ENCODE measurements around the gene INPP5F.
A peak's percentile ranks its signal among the peaks of the same experiment; 100 is the strongest.

Gene INPP5F

DNA sequence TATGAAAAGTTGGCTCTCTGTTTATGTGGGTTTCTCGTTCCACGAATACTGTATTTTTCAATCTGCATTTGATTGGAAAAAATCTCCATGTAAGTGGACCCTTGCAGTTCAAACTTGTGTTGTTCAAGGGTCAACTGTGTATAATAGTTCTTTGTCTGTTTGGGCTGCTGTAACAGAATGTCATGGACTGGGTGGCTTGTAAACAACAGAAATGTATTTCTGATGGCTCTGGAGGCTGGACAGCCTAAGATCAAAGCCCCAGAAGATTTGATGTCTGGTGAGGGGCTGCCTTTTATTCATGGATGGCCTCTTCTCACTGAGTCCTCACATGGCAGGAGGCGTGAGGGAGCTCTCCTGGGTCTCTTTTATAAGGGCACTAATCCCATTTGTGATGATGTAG lies 36.2 kb downstream of the INPP5F start:
- Histone ChIP-seq H3K27me3 (ENCODE audit: insufficient read depth, poor library complexity, severe bottlenecking) (no peaks in the 10 kb centered on the region), H3K4me3 (replicated peaks; ENCODE audit: insufficient read depth, low read length) (no peak overlapping the region), H3K27ac (replicated peaks) (no peak overlapping the region)
- TF ChIP-seq SPI1 (IDR thresholded peaks at IDR 0.05; ENCODE audit: borderline replicate concordance, low read depth): no peak
- TF ChIP-seq, protein P1, sequence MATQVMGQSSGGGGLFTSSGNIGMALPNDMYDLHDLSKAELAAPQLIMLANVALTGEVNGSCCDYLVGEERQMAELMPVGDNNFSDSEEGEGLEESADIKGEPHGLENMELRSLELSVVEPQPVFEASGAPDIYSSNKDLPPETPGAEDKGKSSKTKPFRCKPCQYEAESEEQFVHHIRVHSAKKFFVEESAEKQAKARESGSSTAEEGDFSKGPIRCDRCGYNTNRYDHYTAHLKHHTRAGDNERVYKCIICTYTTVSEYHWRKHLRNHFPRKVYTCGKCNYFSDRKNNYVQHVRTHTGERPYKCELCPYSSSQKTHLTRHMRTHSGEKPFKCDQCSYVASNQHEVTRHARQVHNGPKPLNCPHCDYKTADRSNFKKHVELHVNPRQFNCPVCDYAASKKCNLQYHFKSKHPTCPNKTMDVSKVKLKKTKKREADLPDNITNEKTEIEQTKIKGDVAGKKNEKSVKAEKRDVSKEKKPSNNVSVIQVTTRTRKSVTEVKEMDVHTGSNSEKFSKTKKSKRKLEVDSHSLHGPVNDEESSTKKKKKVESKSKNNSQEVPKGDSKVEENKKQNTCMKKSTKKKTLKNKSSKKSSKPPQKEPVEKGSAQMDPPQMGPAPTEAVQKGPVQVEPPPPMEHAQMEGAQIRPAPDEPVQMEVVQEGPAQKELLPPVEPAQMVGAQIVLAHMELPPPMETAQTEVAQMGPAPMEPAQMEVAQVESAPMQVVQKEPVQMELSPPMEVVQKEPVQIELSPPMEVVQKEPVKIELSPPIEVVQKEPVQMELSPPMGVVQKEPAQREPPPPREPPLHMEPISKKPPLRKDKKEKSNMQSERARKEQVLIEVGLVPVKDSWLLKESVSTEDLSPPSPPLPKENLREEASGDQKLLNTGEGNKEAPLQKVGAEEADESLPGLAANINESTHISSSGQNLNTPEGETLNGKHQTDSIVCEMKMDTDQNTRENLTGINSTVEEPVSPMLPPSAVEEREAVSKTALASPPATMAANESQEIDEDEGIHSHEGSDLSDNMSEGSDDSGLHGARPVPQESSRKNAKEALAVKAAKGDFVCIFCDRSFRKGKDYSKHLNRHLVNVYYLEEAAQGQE (IDR thresholded peaks at IDR 0.05; ENCODE audit: insufficient replicate concordance, low read depth): no peak
- TF ChIP-seq, protein P2, sequence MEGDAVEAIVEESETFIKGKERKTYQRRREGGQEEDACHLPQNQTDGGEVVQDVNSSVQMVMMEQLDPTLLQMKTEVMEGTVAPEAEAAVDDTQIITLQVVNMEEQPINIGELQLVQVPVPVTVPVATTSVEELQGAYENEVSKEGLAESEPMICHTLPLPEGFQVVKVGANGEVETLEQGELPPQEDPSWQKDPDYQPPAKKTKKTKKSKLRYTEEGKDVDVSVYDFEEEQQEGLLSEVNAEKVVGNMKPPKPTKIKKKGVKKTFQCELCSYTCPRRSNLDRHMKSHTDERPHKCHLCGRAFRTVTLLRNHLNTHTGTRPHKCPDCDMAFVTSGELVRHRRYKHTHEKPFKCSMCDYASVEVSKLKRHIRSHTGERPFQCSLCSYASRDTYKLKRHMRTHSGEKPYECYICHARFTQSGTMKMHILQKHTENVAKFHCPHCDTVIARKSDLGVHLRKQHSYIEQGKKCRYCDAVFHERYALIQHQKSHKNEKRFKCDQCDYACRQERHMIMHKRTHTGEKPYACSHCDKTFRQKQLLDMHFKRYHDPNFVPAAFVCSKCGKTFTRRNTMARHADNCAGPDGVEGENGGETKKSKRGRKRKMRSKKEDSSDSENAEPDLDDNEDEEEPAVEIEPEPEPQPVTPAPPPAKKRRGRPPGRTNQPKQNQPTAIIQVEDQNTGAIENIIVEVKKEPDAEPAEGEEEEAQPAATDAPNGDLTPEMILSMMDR (IDR thresholded peaks at IDR 0.05; ENCODE audit: insufficient read depth, low read length): no peak
- TF ChIP-seq GABPA (IDR thresholded peaks at IDR 0.05; ENCODE audit: low read depth): no peak
- TF ChIP-seq POLR2AphosphoS5 (IDR thresholded peaks at IDR 0.05; ENCODE audit: low read depth): no peak
- DNase-seq (ENCODE audit: low read depth in 1 of 2, low spot score in 1 of 2): no peak

DNA sequence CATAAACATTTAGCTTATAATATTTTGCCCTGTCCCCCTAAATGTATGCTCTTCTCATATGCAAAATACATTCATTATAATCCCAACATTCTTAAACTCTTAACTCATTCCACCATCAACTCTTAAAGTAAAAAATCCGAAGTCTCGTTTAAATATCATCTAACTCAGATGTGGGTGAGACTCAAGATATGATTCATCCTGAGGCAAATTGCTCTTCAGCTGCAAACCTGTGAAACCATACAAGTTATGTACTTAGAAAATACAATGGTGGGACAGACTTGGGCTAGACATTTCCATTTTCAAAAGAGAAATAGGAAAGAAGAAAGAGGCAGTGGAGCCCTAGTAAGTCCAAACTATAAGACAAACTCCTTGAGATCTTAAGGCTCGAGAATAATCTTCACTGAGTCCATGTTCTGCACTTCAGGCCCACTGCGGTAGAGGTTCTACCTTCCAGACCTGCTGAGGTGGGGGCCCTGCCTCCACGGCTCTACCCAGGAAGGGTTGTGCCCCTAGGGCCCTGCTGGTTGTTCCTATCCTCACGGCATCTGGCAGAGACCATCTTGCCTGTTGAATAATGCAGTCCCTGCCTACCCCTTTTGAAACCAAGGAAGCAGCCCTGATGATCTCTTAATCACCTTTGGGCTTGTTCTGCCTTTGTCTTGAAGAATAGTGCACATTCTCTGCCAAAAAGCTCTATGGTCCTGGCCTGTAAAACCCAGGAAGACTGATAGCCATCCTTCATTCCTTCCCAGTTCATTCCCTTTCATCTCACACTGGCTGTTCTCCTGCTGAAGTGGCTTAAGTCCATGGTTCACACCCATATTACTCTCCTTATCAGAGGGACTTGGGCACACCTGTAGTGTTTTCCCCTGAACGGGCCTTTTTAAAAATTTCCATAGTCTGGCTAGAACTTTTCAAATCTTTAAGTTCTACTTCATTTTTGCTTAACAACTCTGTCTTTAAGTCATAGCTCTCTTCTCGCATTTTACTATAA lies 37.3 kb downstream of the INPP5F start:
- no peak for DNase-seq (ENCODE audit: low read depth in 1 of 2, low spot score in 1 of 2)
- Histone ChIP-seq H3K27me3 (ENCODE audit: insufficient read depth, poor library complexity, severe bottlenecking) (no peaks in the 10 kb centered on the region), H3K4me3 (replicated peaks; ENCODE audit: insufficient read depth, low read length) (no peak overlapping the region), H3K27ac (replicated peaks) (no peak overlapping the region)
- TF ChIP-seq, protein P2 (IDR thresholded peaks at IDR 0.05; ENCODE audit: insufficient read depth, low read length): no peak
- TF ChIP-seq SPI1 (IDR thresholded peaks at IDR 0.05; ENCODE audit: borderline replicate concordance, low read depth) (no peak), POLR2AphosphoS5 (IDR thresholded peaks at IDR 0.05; ENCODE audit: low read depth) (no peak), GABPA (IDR thresholded peaks at IDR 0.05; ENCODE audit: low read depth) (no peak)
- TF ChIP-seq, protein P1 (IDR thresholded peaks at IDR 0.05; ENCODE audit: insufficient replicate concordance, low read depth): no peak

DNA sequence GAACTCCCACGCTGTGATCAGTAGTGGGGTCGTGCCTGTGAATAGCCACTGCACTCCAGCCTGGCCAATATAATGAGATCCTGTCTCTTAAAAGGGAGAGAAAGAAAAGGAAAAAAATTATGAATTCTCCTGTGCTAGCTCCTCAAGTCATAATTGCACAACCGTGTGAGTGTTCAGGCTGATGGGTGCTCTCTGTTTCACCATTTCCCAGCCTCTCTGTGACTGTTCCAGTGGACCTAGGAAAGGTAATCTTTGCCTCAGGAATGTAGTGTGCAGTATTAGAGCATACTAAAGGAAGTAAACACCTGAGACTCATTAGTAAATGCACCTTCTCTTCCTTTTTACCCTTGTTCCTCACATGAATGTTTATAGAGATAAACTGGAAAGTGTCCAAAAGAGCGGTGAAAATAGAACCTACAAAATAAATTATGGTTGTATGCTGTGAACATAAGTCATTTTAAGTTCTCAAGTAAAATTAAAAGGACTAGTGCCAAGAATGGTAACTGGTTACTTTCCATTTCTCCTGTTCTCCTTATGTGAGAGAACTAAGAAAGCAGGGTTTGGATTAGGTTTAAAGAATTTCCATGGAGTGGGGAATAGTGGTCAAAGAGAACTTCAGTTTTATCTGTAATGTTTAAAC lies 42.7 kb downstream of the INPP5F start:
- TF ChIP-seq SPI1 (IDR thresholded peaks at IDR 0.05; ENCODE audit: borderline replicate concordance, low read depth) (no peak), POLR2AphosphoS5 (IDR thresholded peaks at IDR 0.05; ENCODE audit: low read depth) (no peak), GABPA (IDR thresholded peaks at IDR 0.05; ENCODE audit: low read depth) (no peak)
- TF ChIP-seq, protein P2 (IDR thresholded peaks at IDR 0.05; ENCODE audit: insufficient read depth, low read length): no peak
- TF ChIP-seq, protein P1 (IDR thresholded peaks at IDR 0.05; ENCODE audit: insufficient replicate concordance, low read depth): no peak
- Histone ChIP-seq H3K27ac (replicated peaks) (no peak overlapping the region), H3K27me3 (ENCODE audit: insufficient read depth, poor library complexity, severe bottlenecking) (no peaks in the 10 kb centered on the region), H3K4me3 (replicated peaks; ENCODE audit: insufficient read depth, low read length) (no peak overlapping the region)
- peak in 1 of 2 experiments; percentile 8 for DNase-seq (ENCODE audit: low read depth in 1 of 2, low spot score in 1 of 2)

Measured in HL-60 (cell line).